Liver (tissue), 9 donors: ENCODE measurements around the gene TRIM52. TPM values are rescaled to one million over a fixed set of nuclear protein-coding genes. Genes with fewer than 3 reads are reported as not detected.

Experiments
- DNase-seq: peaks from one replicate; pipeline ENCODE4 v3.0.0-alpha.2; 2017; ENCODE audit warnings: low spot score
- H3K27ac ChIP-seq, 2 donors: one replicate each; pipeline ENCODE4 v1.7.0; 2013; ENCODE audit warnings: inconsistent platforms in 2 of 2, low read length in 2 of 2, control low read depth in 1 of 2, low read depth in 1 of 2, mild to moderate bottlenecking in 1 of 2
- H3K27me3 ChIP-seq, 4 donors: one replicate each; pipeline versions ENCODE4 v1.6.1 to v1.7.0; 2013; ENCODE audit warnings: low read length in 3 of 4, inconsistent platforms in 1 of 4, mild to moderate bottlenecking in 1 of 4, moderate library complexity in 1 of 4; ENCODE audit not compliant: control insufficient read depth in 4 of 4, insufficient read depth in 4 of 4
- H3K36me3 ChIP-seq, 4 donors: one replicate each; pipeline versions ENCODE4 v1.6.1 to v1.7.0; 2013; ENCODE audit warnings: low read length in 3 of 4, mild to moderate bottlenecking in 3 of 4, low read depth in 1 of 4, moderate library complexity in 1 of 4; ENCODE audit not compliant: control insufficient read depth in 4 of 4, insufficient read depth in 3 of 4
- H3K4me1 ChIP-seq, 4 donors: one replicate each; pipeline versions ENCODE4 v1.6.1 to v1.7.0; 2013; ENCODE audit warnings: low read length in 3 of 4, mild to moderate bottlenecking in 3 of 4, moderate library complexity in 1 of 4; ENCODE audit not compliant: control insufficient read depth in 4 of 4, insufficient read depth in 4 of 4
- H3K4me3 ChIP-seq, 3 donors: one replicate each; pipeline versions ENCODE4 v1.6.1 to v1.7.0; 2013; ENCODE audit warnings: low read length in 3 of 3, control low read depth in 1 of 3, low read depth in 1 of 3, mild to moderate bottlenecking in 1 of 3
- H3K9ac ChIP-seq, 2 donors: one replicate each; pipeline ENCODE4 v1.7.0; 2013; ENCODE audit warnings: low read length in 2 of 2, mild to moderate bottlenecking in 2 of 2, moderate library complexity in 2 of 2, control low read depth in 1 of 2, low read depth in 1 of 2
- H3K9me3 ChIP-seq, 4 donors: one replicate each; pipeline versions ENCODE4 v1.6.1 to v1.7.0; 2013; ENCODE audit warnings: low read length in 3 of 4; ENCODE audit not compliant: control insufficient read depth in 4 of 4
- EGR1 ChIP-seq, 2 donors: IDR thresholded peaks; 2 replicates each; pipeline ENCODE4 v1.6.1; 2016 to 2018; ENCODE audit warnings: antibody characterized with exemption in 2 of 2, low read depth in 2 of 2
- FOXA1 ChIP-seq: IDR thresholded peaks from 2 replicates; pipeline ENCODE4 v1.6.1; 2016; ENCODE audit warnings: antibody characterized with exemption
- FOXA2 ChIP-seq: IDR thresholded peaks from 2 replicates; pipeline ENCODE4 v1.6.1; 2016; ENCODE audit warnings: antibody characterized with exemption
- GABPA ChIP-seq, 2 donors: IDR thresholded peaks in 1 of 2; conservative IDR thresholded peaks in 1 of 2; 2 replicates each; pipeline ENCODE4 v1.6.1; 2016; ENCODE audit warnings: antibody characterized with exemption in 2 of 2, mild to moderate bottlenecking in 1 of 2, moderate library complexity in 1 of 2
- HNF4A ChIP-seq, 2 donors: conservative IDR thresholded peaks; 2 replicates each; pipeline ENCODE4 v1.6.1; 2016; ENCODE audit warnings: antibody characterized with exemption in 2 of 2, mild to moderate bottlenecking in 2 of 2
- HNF4G ChIP-seq: IDR thresholded peaks from 2 replicates; pipeline ENCODE4 v1.6.1; 2016; ENCODE audit warnings: antibody characterized with exemption
- JUND ChIP-seq, 2 donors: IDR thresholded peaks; 2 replicates each; pipeline ENCODE4 v1.6.1; 2016; ENCODE audit warnings: antibody characterized with exemption in 2 of 2
- MAX ChIP-seq: IDR thresholded peaks from 2 replicates; pipeline ENCODE4 v1.6.1; 2016; ENCODE audit warnings: antibody characterized with exemption
- NR2F2 ChIP-seq: IDR thresholded peaks from 2 replicates; pipeline ENCODE4 v1.6.1; 2016; ENCODE audit warnings: antibody characterized with exemption
- RAD21 ChIP-seq, 2 donors: IDR thresholded peaks; 2 replicates each; pipeline ENCODE4 v1.6.1; 2016; ENCODE audit warnings: antibody characterized with exemption in 2 of 2, mild to moderate bottlenecking in 2 of 2
- RXRA ChIP-seq, 2 donors: IDR thresholded peaks; 2 replicates each; pipeline ENCODE4 v1.6.1; 2017 to 2018; ENCODE audit warnings: antibody characterized with exemption in 2 of 2, mild to moderate bottlenecking in 1 of 2
- SP1 ChIP-seq: IDR thresholded peaks from 2 replicates; pipeline ENCODE4 v1.6.1; 2018; ENCODE audit warnings: antibody characterized with exemption, mild to moderate bottlenecking
- TAF1 ChIP-seq: conservative IDR thresholded peaks from 2 replicates; pipeline ENCODE4 v1.6.1; 2016; ENCODE audit warnings: antibody characterized with exemption, mild to moderate bottlenecking
- YY1 ChIP-seq: IDR thresholded peaks from 2 replicates; pipeline ENCODE4 v1.6.1; 2016; ENCODE audit warnings: antibody characterized with exemption, mild to moderate bottlenecking
- ZBTB33 ChIP-seq: IDR thresholded peaks from 2 replicates; pipeline ENCODE4 v1.6.1; 2016; ENCODE audit warnings: antibody characterized with exemption
- WGBS: extraction: QIAGEN DNeasy Blood & Tissue Kit; methylation state at CpG from one replicate; pipeline ENCODE4 v1.1.7; 2013; 5-methylcytosine and 5-hydroxymethylcytosine counted together
- polyA plus RNA-seq, 2 donors: library from polyadenylated mRNA; stranded (reverse) in 1 of 2; unstranded in 1 of 2; fragments of 200-250 nt in 1 of 2; fragments of >200 nt in 1 of 2; fragmentation: Nextera tagmentation in 1 of 2; extraction: Ambion mirVana in 1 of 2; gene quantifications; one replicate each; pipeline versions ENCODE4 v1.2.1 to v1.2.3, GENCODE V29; 2013 to 2015
- total RNA-seq, 2 donors: library from RNA; depleted of rRNA; stranded (reverse); fragments of >200 nt; gene quantifications; one replicate each; pipeline ENCODE4 v1.2.3, GENCODE V29; 2014
- TF ChIP-seq, protein P1 (sequence below): IDR thresholded peaks from 2 replicates; pipeline ENCODE4 v1.6.1; 2016; ENCODE audit warnings: antibody characterized with exemption, mild to moderate bottlenecking
- TF ChIP-seq, protein P2 (sequence below): IDR thresholded peaks from 2 replicates; pipeline ENCODE4 v1.6.1; 2016; ENCODE audit warnings: antibody characterized with exemption
- TF ChIP-seq, protein P3 (sequence below): fragments of 150-350 bp; IDR thresholded peaks from 2 replicates; pipeline ENCODE4 v1.5.1; 2017; ENCODE audit warnings: improper control_type of control experiment, low read depth, low read length; ENCODE audit not compliant: missing input control
- donor health status: healthy.
- donor health status: healthy.
- donor health status: healthy.
- donor health status: healthy.
- donor health status: healthy.

TRIM52 gene
- total and polyA plus RNA-seq, 4 donors = 2.8 to 11.4 (median 6.3) TPM

DNA sequence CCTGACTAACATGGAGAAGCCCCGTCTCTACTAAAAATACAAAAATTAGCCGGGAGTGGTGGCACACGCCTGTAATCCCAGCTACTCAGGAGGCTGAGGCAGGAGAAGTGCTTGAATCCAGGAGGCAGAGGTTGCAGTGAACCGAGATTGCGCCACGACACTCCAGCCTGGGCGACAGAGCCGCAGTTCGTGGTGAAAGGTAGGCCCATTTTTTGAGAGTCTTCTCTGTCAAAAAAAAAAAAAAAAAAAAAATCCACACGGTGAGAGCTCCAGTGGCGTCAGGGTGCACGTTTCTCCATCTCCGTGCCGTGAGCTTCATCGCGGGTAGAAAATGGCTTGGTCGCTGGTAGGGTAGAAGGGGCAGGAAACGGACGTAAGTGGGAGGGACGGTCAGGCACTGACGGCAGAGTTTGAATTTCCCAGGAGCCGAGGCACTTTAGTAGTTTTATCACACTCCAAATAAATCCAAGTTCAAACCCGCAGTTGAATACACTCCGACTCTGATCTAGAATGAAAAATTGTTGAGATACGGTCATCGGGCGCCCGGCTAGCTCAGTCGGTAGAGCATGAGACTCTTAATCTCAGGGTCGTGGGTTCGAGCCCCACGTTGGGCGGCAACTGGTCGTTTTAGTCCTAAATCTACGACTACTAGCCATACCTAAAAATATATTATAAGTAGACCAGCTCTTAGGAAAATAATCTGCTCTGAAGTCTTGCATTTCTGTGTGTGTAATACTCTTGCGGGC, 53.6 kb downstream of the TRIM52 start:
- Histone ChIP-seq H3K4me3 (peak overlapping the region in 2 of 3 donors; percentile 36 to 49), H3K4me1 (peaks cover 12 to 37% (median 26%) of the 10 kb centered on the region in 4 donors), H3K27me3 (no peaks in the 10 kb centered on the region), H3K27ac (peak overlapping the region; percentile 35 to 54), H3K9ac (no peak overlapping the region), H3K36me3 (no peaks in the 10 kb centered on the region), H3K9me3 (no peaks in the 10 kb centered on the region)
- no peak for TF ChIP-seq FOXA1
- TF ChIP-seq GABPA (IDR thresholded peaks at IDR 0.05 in 1 of 2, conservative IDR thresholded peaks at IDR 0.05 in 1 of 2) = peak in 1 of 2 donors; percentile 35
- peak in 1 of 2 donors; percentile 4 for TF ChIP-seq HNF4A (conservative IDR thresholded peaks at IDR 0.05)
- peak in 1 of 2 donors; percentile 22 for TF ChIP-seq EGR1 (IDR thresholded peaks at IDR 0.05; ENCODE audit: low read depth in 2 of 2)
- TF ChIP-seq ZBTB33 = no peak
- TF ChIP-seq, protein P1, sequence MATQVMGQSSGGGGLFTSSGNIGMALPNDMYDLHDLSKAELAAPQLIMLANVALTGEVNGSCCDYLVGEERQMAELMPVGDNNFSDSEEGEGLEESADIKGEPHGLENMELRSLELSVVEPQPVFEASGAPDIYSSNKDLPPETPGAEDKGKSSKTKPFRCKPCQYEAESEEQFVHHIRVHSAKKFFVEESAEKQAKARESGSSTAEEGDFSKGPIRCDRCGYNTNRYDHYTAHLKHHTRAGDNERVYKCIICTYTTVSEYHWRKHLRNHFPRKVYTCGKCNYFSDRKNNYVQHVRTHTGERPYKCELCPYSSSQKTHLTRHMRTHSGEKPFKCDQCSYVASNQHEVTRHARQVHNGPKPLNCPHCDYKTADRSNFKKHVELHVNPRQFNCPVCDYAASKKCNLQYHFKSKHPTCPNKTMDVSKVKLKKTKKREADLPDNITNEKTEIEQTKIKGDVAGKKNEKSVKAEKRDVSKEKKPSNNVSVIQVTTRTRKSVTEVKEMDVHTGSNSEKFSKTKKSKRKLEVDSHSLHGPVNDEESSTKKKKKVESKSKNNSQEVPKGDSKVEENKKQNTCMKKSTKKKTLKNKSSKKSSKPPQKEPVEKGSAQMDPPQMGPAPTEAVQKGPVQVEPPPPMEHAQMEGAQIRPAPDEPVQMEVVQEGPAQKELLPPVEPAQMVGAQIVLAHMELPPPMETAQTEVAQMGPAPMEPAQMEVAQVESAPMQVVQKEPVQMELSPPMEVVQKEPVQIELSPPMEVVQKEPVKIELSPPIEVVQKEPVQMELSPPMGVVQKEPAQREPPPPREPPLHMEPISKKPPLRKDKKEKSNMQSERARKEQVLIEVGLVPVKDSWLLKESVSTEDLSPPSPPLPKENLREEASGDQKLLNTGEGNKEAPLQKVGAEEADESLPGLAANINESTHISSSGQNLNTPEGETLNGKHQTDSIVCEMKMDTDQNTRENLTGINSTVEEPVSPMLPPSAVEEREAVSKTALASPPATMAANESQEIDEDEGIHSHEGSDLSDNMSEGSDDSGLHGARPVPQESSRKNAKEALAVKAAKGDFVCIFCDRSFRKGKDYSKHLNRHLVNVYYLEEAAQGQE = no peak
- TF ChIP-seq, protein P2, sequence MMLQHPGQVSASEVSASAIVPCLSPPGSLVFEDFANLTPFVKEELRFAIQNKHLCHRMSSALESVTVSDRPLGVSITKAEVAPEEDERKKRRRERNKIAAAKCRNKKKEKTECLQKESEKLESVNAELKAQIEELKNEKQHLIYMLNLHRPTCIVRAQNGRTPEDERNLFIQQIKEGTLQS = peak; percentile 98
- no peak for TF ChIP-seq YY1
- no peak for TF ChIP-seq NR2F2
- peak; percentile 47 for TF ChIP-seq MAX
- no peak for TF ChIP-seq HNF4G
- TF ChIP-seq RXRA (IDR thresholded peaks at IDR 0.05) = no peak
- TF ChIP-seq, protein P3, sequence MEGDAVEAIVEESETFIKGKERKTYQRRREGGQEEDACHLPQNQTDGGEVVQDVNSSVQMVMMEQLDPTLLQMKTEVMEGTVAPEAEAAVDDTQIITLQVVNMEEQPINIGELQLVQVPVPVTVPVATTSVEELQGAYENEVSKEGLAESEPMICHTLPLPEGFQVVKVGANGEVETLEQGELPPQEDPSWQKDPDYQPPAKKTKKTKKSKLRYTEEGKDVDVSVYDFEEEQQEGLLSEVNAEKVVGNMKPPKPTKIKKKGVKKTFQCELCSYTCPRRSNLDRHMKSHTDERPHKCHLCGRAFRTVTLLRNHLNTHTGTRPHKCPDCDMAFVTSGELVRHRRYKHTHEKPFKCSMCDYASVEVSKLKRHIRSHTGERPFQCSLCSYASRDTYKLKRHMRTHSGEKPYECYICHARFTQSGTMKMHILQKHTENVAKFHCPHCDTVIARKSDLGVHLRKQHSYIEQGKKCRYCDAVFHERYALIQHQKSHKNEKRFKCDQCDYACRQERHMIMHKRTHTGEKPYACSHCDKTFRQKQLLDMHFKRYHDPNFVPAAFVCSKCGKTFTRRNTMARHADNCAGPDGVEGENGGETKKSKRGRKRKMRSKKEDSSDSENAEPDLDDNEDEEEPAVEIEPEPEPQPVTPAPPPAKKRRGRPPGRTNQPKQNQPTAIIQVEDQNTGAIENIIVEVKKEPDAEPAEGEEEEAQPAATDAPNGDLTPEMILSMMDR = no peak
- no peak for TF ChIP-seq SP1
- no peak for TF ChIP-seq FOXA2
- TF ChIP-seq TAF1 = no peak
- no peak for TF ChIP-seq RAD21 (IDR thresholded peaks at IDR 0.05)
- TF ChIP-seq JUND (IDR thresholded peaks at IDR 0.05) = no peak
- peak; percentile 82 for DNase-seq
- WGBS = 4% methylated on average over 36 of the region's 36 CpGs
